Stimulated activated CD8-positive, alpha-beta memory T cell treated with anti-CD3 and anti-CD28 coated beads, Interleukin-7, amount 100 ng/mL, for 48 hours (primary cell): Measurements from ENCODE around the gene MED22.
"Not testable (repeated sequence)": the region's sequence is repeated elsewhere in the genome, so short reads cannot be mapped to it uniquely, and the experiment has no call there.

Experiments used
- DNase-seq, 2 donors: peaks; one replicate each; pipeline ENCODE4 v3.0.0-alpha.2; 2020; ENCODE audit warnings: low read depth in 1 of 2; ENCODE audit errors: extremely low read depth in 1 of 2

The MED22 gene

GRCh38 chr9:133377280-133377679, 29.3 kb upstream of the MED22 start:
- not testable (repeated sequence) for DNase-seq

GRCh38 chr9:133375724-133376654, 28.1 kb upstream of the MED22 start, which contains the start of the genes STKLD1 and SURF4:
TSS of gene STKLD1 (plus strand) at chr9:133376366. CDS start at chr9:133376474, 108 bp downstream.
TSS of gene SURF4 (minus strand) at chr9:133376060. CDS start at chr9:133375969, 91 bp downstream.
- peak; percentile 85 to 96 for DNase-seq

GRCh38 chr9:133375116-133375723, 27.3 kb upstream of the MED22 start:
- no peak for DNase-seq

- DNase-seq, result no peak
These were observed 26.7 kb upstream of the MED22 start for GRCh38 chr9:133374612-133375115.

- DNase-seq, result no peak
These were observed 24.2 kb upstream of the MED22 start for GRCh38 chr9:133372144-133372543.

GRCh38 chr9:133371261-133371711, 23.4 kb upstream of the MED22 start:
- peak in 1 of 2 donors; percentile 83 for DNase-seq

GRCh38 chr9:133370685-133371084, 22.8 kb upstream of the MED22 start:
- DNase-seq, result no peak

GRCh38 chr9:133369933-133370332, 22.0 kb upstream of the MED22 start:
- DNase-seq, result no peak

- DNase-seq, result no peak
These were observed 21.5 kb upstream of the MED22 start for GRCh38 chr9:133369422-133369821.

- DNase-seq, result no peak
These were observed 20.4 kb upstream of the MED22 start for GRCh38 chr9:133368249-133368881.

- no peak for DNase-seq
These were observed 19.8 kb upstream of the MED22 start for GRCh38 chr9:133367778-133368177.

GRCh38 chr9:133367221-133367620, 19.3 kb upstream of the MED22 start:
- no peak for DNase-seq

GRCh38 chr9:133366435-133366834, 18.5 kb upstream of the MED22 start:
- no peak for DNase-seq

GRCh38 chr9:133362359-133363044, 14.6 kb upstream of the MED22 start:
- DNase-seq, result no peak

GRCh38 chr9:133361507-133362092, 13.7 kb upstream of the MED22 start:
- DNase-seq, result no peak

- no peak for DNase-seq
These were observed 12.8 kb upstream of the MED22 start for GRCh38 chr9:133360400-133361393.

GRCh38 chr9:133359399-133360175, 11.7 kb upstream of the MED22 start:
- no peak for DNase-seq

- no peak for DNase-seq
These were observed 9.7 kb upstream of the MED22 start for GRCh38 chr9:133357656-133358055.
